CD14-positive monocyte (primary cell): ENCODE results near the gene CUZD1. TPM values are rescaled to one million over a fixed set of nuclear protein-coding genes. Genes with fewer than 3 reads are reported as not detected.

Experiments used
- DNase-seq, 3 donors: peaks; one replicate each; pipeline ENCODE4 v3.0.0-alpha.2; 2011 to 2022
- H2AFZ ChIP-seq: 2 replicates; pipeline ENCODE4 v1.6.0; 2012; ENCODE audit warnings: mild to moderate bottlenecking, low read depth, low read length, inconsistent platforms; ENCODE audit not compliant: insufficient read depth, poor library complexity, severe bottlenecking
- H3K27ac ChIP-seq, 2 donors: 1 replicate in 1 of 2; 2 replicates in 1 of 2; pipeline ENCODE4 v1.5.1; 2012 to 2013; ENCODE audit warnings: low read length in 2 of 2, control low read depth in 1 of 2, inconsistent platforms in 1 of 2, low read depth in 1 of 2, mild to moderate bottlenecking in 1 of 2
- H3K27me3 ChIP-seq, 2 donors: one replicate each; pipeline versions ENCODE4 v1.6.0 to v1.6.1; 2011 to 2013; ENCODE audit warnings: low read length in 2 of 2; ENCODE audit not compliant: control insufficient read depth in 2 of 2, insufficient read depth in 2 of 2
- H3K36me3 ChIP-seq, 2 donors: replicated peaks in 1 of 2; 1 replicate in 1 of 2; 2 replicates in 1 of 2; pipeline versions ENCODE4 v1.5.1 to v1.6.1; 2012 to 2013; ENCODE audit warnings: low read length in 2 of 2, control low read depth in 1 of 2, inconsistent platforms in 1 of 2, mild to moderate bottlenecking in 1 of 2; ENCODE audit not compliant: insufficient read depth in 2 of 2, control insufficient read depth in 1 of 2
- H3K4me1 ChIP-seq, 2 donors: 1 replicate in 1 of 2; 2 replicates in 1 of 2; pipeline versions ENCODE4 v1.5.1 to v1.6.1; 2012 to 2013; ENCODE audit warnings: low read length in 2 of 2, control low read depth in 1 of 2, inconsistent platforms in 1 of 2, mild to moderate bottlenecking in 1 of 2, moderate library complexity in 1 of 2; ENCODE audit not compliant: insufficient read depth in 2 of 2, control insufficient read depth in 1 of 2
- H3K4me2 ChIP-seq: replicated peaks from 2 replicates; pipeline ENCODE3; 2012; ENCODE audit warnings: low read length, moderate library complexity, mild to moderate bottlenecking; ENCODE audit not compliant: poor library complexity, severe bottlenecking; ENCODE audit errors: extremely low read depth
- H3K4me3 ChIP-seq, 3 experiments: fragments of 200-600 bp in 1 of 3; sonication (generic) in 1 of 3; replicated peaks in 1 of 3; 1 replicate in 2 of 3; 2 replicates in 1 of 3; pipeline ENCODE4 v1.5.1; 2011 to 2013; ENCODE audit warnings: low read length in 3 of 3, mild to moderate bottlenecking in 3 of 3, control low read depth in 2 of 3, low read depth in 2 of 3, inconsistent platforms in 1 of 3, moderate library complexity in 1 of 3
- H3K79me2 ChIP-seq: 2 replicates; pipeline ENCODE4 v1.6.0; 2012; ENCODE audit warnings: mild to moderate bottlenecking, control low read depth, inconsistent platforms, low read length, moderate library complexity; ENCODE audit not compliant: insufficient read depth
- H3K9ac ChIP-seq: 2 replicates; pipeline ENCODE4 v1.6.0; 2017; ENCODE audit warnings: low read length, mild to moderate bottlenecking; ENCODE audit not compliant: insufficient read depth, poor library complexity, severe bottlenecking
- H3K9me3 ChIP-seq, 2 donors: replicated peaks in 1 of 2; 1 replicate in 1 of 2; 2 replicates in 1 of 2; pipeline versions ENCODE4 v1.5.1 to v1.6.1; 2012 to 2013; ENCODE audit warnings: low read length in 2 of 2, control low read depth in 1 of 2; ENCODE audit not compliant: control insufficient read depth in 1 of 2, insufficient read depth in 1 of 2
- H4K20me1 ChIP-seq: 2 replicates; pipeline ENCODE4 v1.6.0; 2012; ENCODE audit warnings: mild to moderate bottlenecking, low read length, control low read depth, moderate library complexity; ENCODE audit not compliant: insufficient read depth
- H3K27ac Mint-ChIP-seq, 7 donors: one replicate each; pipeline ENCODE4 v1.8.0; 2020; ENCODE audit warnings: mild to moderate bottlenecking in 7 of 7, mixed read lengths in 7 of 7, moderate library complexity in 6 of 7, inconsistent platforms in 2 of 7
- H3K27me3 Mint-ChIP-seq, 3 donors: one replicate each; pipeline ENCODE4 v1.8.0; 2021 to 2022; ENCODE audit warnings: low read depth in 3 of 3, mild to moderate bottlenecking in 3 of 3, mixed read lengths in 3 of 3, moderate library complexity in 3 of 3, inconsistent platforms in 1 of 3
- H3K36me3 Mint-ChIP-seq, 2 donors: one replicate each; pipeline ENCODE4 v1.8.0; 2020; ENCODE audit warnings: mixed read lengths in 2 of 2, inconsistent platforms in 1 of 2, mild to moderate bottlenecking in 1 of 2
- H3K4me1 Mint-ChIP-seq: one replicate; pipeline ENCODE4 v1.8.0; 2020; ENCODE audit warnings: mild to moderate bottlenecking, mixed read lengths
- H3K4me3 Mint-ChIP-seq, 2 donors: one replicate each; pipeline ENCODE4 v1.8.0; 2020; ENCODE audit warnings: mild to moderate bottlenecking in 2 of 2, mixed read lengths in 2 of 2, moderate library complexity in 1 of 2
- H3K9me3 Mint-ChIP-seq, 7 donors: one replicate each; pipeline ENCODE4 v1.8.0; 2020 to 2022; ENCODE audit warnings: mixed read lengths in 7 of 7, mild to moderate bottlenecking in 6 of 7, moderate library complexity in 6 of 7, inconsistent platforms in 2 of 7
- CTCF ChIP-seq: fragments of 200-600 bp; IDR thresholded peaks from one replicate; pipeline ENCODE4 v1.8.0; 2022; ENCODE audit warnings: antibody characterized with exemption, mild to moderate bottlenecking
- WGBS: methylation state at CpG from one replicate; pipeline ENCODE4 v1.1.5; 2013; ENCODE audit warnings: missing lambda C conversion rate; ENCODE audit not compliant: insufficient coverage; 5-methylcytosine and 5-hydroxymethylcytosine counted together
- intact Hi-C, 2 donors: fragments of 100-400 bp; cut with micrococcal nuclease; formaldehyde crosslinking; loops; one replicate each; pipeline versions ENCODE4 v1.15.0 to v1.15.1; 2023
- polyA plus RNA-seq, 3 donors: library from polyadenylated mRNA; depleted of rRNA in 1 of 3; unstranded in 2 of 3; stranded (reverse) in 1 of 3; fragments of 300-500 nt in 2 of 3; fragments of >200 nt in 1 of 3; fragmentation: Illumina TruSeq in 2 of 3; gene quantifications; 1 replicate in 2 of 3; 2 replicates in 1 of 3; pipeline ENCODE4 v1.2.3, GENCODE V29; 2012 to 2021

CUZD1 gene
- polyA plus RNA-seq, 3 donors, result 0.14 to 0.29 TPM; not detected in 1

DNA sequence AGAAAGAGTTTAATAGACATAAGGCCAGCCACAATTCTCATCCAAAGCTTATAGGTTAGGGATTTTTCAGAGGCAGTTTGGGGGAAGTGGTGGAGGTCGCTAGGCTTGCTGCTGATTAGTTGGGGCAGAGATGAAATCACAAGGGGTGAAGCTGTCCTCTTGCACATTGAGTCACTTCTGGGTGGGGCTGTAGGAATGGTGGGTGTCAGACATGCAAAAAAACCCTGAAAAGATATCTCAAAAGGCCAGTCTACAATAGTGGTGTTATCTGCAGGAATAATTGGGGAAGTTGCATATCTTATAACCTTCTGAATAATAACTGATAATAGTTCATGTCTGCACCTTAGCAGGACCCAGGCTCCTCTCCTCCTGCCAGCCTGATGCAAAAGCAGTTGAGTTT, 31.6 kb upstream of the CUZD1 start:
- Mint-ChIP-seq H3K36me3 (peaks cover 2 to 3% of the 10 kb centered on the region in 2 donors), H3K9me3 (peaks cover 0 to 15% (median 4%) of the 10 kb centered on the region in 7 donors), H3K27ac (no peak overlapping the region), H3K27me3 (peaks cover 2 to 24% (median 10%) of the 10 kb centered on the region in 3 donors), H3K4me3 (no peak overlapping the region), H3K4me1 (peaks cover 30% of the 10 kb centered on the region)
- Histone ChIP-seq H3K27ac (no peak overlapping the region), H3K27me3 (peaks cover 3 to 5% of the 10 kb centered on the region in 2 donors), H3K4me2 (no peak overlapping the region), H4K20me1 (no peaks in the 10 kb centered on the region), H3K4me1 (peaks cover 15 to 16% of the 10 kb centered on the region in 2 donors), H3K9me3 (peaks cover 0 to 3% of the 10 kb centered on the region in 2 donors), H3K4me3 (no peak overlapping the region), H3K9ac (no peak overlapping the region), H2AFZ (no peak overlapping the region), H3K36me3 (no peaks in the 10 kb centered on the region), H3K79me2 (peaks cover 10% of the 10 kb centered on the region)
- TF ChIP-seq CTCF, result no peak
- intact Hi-C loops, result loop anchor here in 1 of 2 donors (10.0 kb wide), 1 partner anchor 278 kb away; the partner anchor contains the start of gene BUB3
- no peak for DNase-seq
- 83% methylated on average over 1 of the region's 1 CpG for WGBS

- no CpG with 5 or more reads among the region's 1 CpG for WGBS
- Mint-ChIP-seq H3K27ac (no peak overlapping the region), H3K9me3 (peaks cover 3 to 18% (median 10%) of the 10 kb centered on the region in 7 donors), H3K36me3 (peaks cover 3 to 5% of the 10 kb centered on the region in 2 donors), H3K4me1 (peaks cover 30% of the 10 kb centered on the region), H3K4me3 (no peak overlapping the region), H3K27me3 (peaks cover 2 to 24% (median 9%) of the 10 kb centered on the region in 3 donors)
- Histone ChIP-seq H2AFZ (no peak overlapping the region), H3K4me1 (peaks cover 15 to 16% of the 10 kb centered on the region in 2 donors), H4K20me1 (no peaks in the 10 kb centered on the region), H3K36me3 (no peaks in the 10 kb centered on the region), H3K27ac (no peak overlapping the region), H3K9ac (no peak overlapping the region), H3K27me3 (peaks cover 3 to 5% of the 10 kb centered on the region in 2 donors), H3K79me2 (peaks cover 10% of the 10 kb centered on the region), H3K4me3 (no peak overlapping the region), H3K4me2 (no peak overlapping the region), H3K9me3 (peaks cover 0 to 3% of the 10 kb centered on the region in 2 donors)
- DNase-seq, result no peak
- intact Hi-C loops, result loop anchor here in 1 of 2 donors (10.0 kb wide), 1 partner anchor 278 kb away; the partner anchor contains the start of gene BUB3
- TF ChIP-seq CTCF, result no peak
Observed at GRCh38 chr10:122876467-122876855, 30.8 kb upstream of the CUZD1 start.
